ENCODE data around the gene INTS7.
"Not testable (repeated sequence)": the region's sequence is repeated elsewhere in the genome, so short reads cannot be mapped to it uniquely, and the experiment has no call there.

The INTS7 gene

DNA sequence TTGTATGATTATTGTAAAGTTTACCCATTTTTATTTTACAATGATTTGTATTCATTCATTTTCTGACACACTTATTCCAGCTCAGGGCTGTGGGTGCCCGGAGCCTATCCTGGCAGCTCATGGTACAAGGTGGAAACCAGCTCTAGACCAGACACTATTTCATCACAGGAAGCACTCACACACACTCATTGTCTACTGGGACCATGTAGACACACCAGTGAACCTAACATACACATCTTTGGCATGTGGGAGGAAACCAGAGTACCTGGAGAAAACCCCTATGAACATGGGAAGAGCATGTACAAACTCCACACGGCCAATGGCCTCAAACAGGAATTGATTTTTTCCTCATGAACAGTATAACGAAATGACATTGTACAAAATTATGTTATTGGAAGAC lies 2.5 kb upstream of the INTS7 start:
- TF ChIP-seq, protein P1, sequence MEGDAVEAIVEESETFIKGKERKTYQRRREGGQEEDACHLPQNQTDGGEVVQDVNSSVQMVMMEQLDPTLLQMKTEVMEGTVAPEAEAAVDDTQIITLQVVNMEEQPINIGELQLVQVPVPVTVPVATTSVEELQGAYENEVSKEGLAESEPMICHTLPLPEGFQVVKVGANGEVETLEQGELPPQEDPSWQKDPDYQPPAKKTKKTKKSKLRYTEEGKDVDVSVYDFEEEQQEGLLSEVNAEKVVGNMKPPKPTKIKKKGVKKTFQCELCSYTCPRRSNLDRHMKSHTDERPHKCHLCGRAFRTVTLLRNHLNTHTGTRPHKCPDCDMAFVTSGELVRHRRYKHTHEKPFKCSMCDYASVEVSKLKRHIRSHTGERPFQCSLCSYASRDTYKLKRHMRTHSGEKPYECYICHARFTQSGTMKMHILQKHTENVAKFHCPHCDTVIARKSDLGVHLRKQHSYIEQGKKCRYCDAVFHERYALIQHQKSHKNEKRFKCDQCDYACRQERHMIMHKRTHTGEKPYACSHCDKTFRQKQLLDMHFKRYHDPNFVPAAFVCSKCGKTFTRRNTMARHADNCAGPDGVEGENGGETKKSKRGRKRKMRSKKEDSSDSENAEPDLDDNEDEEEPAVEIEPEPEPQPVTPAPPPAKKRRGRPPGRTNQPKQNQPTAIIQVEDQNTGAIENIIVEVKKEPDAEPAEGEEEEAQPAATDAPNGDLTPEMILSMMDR (IDR thresholded peaks at IDR 0.05; ENCODE audit: low read depth, low read length, missing control alignments) = no peak
- peak overlapping the region; percentile 94 for H3K4me3 ChIP-seq (replicated peaks; ENCODE audit: low read depth, low read length)
- no peak for DNase-seq (ENCODE audit: extremely low read depth, low read depth)

DNA sequence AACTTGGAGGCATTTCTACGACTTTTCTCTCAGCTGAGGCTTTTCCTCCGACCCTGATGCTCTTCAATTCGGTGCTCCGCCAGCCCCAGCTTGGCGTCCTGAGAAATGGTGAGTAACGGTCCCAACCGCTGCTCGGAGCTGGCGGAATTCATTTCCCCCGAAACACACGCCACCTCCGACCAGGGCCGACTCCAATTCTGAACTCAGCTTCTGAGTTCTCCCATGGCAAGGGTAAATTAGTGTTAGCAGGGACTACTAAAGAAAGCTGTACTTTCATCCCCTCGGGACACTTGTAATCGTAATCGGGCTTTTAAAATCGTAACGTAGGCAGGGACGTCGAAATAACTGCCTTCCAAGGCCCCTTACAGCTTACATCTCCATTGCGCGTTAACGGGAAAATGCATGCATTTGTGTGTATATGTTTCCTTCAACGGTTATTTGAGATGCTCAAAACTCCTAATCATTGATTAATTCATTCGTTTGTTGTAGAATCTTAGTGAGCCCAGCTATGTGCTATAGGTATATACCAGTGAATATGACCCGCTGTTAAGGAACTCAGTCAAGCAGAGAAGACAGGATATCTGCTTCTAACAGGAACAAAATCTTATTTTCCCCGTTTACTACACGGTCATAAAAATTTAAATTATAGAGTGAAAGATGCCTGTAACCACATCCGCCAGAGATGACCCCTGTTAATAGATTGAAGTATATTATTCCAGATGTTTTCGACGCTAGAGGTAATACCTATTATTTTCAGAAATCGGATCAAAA lies 663 bp upstream of the INTS7 start:
- TF ChIP-seq, protein P1 (IDR thresholded peaks at IDR 0.05; ENCODE audit: low read depth, low read length, missing control alignments) = no peak
- H3K4me3 ChIP-seq (replicated peaks; ENCODE audit: low read depth, low read length) = peak overlapping the region; percentile 94
- no peak for DNase-seq (ENCODE audit: extremely low read depth, low read depth)

DNA sequence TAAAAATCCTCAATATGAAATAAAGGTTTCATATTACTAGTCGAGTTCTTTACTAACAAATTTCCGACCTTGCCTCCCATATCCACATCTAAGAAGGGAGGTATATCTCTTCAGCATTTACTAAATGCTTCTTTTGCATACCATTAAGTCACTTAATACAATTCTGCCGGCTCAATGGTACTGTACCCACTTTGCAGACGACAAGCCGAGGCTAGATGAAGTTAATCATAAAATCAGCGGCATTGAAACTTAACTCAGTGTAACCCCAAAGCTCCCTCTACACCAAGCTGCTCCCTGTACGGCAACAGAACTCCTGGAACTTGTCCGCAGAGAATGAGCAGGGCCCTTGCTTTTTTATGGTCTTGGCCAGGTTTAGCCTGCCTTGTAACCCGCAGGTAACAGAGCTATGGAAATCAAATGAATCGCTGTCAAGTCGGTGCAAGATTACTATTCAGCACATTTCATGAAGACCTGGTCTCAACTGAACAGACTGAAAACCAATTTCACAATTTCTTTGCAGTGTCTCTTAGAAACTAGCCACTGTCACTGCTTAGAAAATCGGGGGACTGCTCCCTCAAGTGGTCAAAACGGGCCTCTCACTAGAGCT lies 738 bp downstream of the INTS7 start:
- DNase-seq (ENCODE audit: extremely low read depth, low read depth) = no peak
- TF ChIP-seq, protein P1 (IDR thresholded peaks at IDR 0.05; ENCODE audit: low read depth, low read length, missing control alignments) = no peak
- H3K4me3 ChIP-seq (replicated peaks; ENCODE audit: low read depth, low read length) = peak overlapping the region; percentile 94

DNA sequence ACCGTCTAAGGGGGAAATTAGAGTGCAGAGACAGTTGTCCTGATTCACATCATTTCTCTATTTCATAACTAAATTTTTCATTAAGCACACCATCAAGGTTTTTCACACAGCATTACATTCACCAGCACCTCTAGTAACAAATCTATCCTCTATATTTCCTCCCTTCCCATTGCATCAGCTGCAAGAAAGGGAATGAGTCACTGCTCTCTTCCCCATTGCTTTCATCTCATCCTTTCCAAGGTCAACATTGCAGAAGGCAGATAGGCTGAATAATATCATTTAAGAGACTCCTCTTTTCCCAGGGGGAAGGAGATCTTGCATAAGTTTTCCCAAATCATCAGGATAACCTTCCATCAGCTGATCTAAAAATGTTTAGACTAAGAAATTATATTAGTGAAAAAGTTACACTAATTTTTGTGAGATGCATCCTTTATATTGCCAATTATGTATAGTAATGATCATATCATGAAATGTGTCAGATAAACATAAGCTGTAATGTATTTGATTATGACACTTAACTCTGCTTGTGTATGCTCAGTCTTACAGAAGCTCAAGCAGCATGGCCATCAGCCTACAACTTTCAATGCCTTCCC lies 4.3 kb downstream of the INTS7 start:
- H3K4me3 ChIP-seq (replicated peaks; ENCODE audit: low read depth, low read length) = no peak overlapping the region
- DNase-seq (ENCODE audit: extremely low read depth, low read depth) = no peak
- TF ChIP-seq, protein P1 (IDR thresholded peaks at IDR 0.05; ENCODE audit: low read depth, low read length, missing control alignments) = no peak

DNA sequence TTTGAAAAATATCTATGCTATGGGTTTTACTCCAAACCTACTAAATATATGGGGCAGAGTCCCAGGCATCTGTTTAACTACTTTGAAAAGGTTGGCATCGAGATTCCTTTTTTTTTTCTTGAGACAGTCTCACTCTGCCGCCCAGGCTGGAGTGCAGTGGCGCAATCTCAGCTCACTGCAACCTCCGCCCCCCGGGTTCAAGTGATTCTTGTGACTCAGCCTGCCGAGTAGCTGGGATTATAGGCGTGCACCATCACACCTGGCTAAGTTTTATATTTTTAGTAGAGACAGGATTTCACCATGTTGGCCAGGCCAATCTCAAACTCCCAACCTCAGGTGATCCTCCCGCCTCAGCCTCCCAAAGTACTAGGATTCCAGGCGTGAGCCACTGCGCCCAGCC lies 7.6 kb downstream of the INTS7 start:
- DNase-seq (ENCODE audit: extremely low read depth, low read depth); H3K4me3 ChIP-seq (replicated peaks; ENCODE audit: low read depth, low read length): not testable (repeated sequence)

DNA sequence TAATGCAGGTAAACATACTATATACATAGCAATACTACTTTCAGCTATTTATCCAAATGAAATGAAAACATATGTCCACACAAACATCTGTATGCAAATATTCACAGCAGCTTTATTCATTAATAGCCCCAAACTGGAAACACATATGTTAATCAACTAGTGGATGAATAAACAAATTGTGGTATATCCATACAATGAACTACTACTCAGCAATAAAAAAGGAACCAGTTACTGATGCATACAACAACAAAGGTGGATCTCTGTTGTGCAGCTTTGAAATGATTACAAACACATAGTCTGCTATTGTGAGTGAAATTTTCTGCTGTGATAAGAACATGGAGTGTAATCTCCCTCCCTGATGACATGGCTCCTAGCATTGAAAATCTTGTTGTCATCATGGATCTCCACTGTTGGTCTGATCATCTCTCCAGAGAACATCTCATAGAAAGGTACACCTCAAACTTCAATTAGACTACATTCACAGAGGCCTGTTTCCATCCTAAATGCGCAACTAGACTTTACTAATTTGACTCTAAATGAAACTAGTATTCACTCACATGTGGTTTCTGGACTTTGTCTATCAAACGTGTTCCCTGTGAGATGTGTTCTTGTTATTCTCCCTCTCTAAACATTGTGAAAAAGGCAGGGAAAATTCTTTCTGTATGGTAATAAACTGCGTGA lies 10.7 kb downstream of the INTS7 start:
- TF ChIP-seq, protein P1 (IDR thresholded peaks at IDR 0.05; ENCODE audit: low read depth, low read length, missing control alignments) = no peak
- DNase-seq (ENCODE audit: extremely low read depth, low read depth) = no peak
- H3K4me3 ChIP-seq (replicated peaks; ENCODE audit: low read depth, low read length) = no peak overlapping the region

DNA sequence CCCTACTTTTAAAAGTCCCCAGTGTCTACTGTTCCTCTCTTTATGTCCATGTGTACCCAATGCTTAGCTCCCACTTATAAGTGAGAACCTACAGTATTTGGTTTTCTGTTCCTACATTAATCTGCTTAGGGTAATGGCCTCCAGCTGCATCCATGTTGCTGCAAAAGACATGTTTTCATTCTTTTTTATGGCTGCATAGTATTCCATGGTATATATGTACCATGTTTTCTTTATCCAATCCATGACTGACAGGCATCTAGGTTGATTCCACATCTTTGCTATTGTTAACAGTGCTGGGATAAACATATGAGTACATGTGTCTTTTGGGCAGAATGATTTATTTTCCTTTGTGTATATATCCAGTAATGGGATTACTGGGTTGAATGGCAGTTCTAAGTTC lies 12.4 kb downstream of the INTS7 start:
- H3K4me3 ChIP-seq (replicated peaks; ENCODE audit: low read depth, low read length); DNase-seq (ENCODE audit: extremely low read depth, low read depth): not testable (repeated sequence)

All from HFF-Myc (cell line).